ENCODE results near the gene KLF13.
A peak's percentile ranks its signal among the peaks of the same experiment; 100 is the strongest.

The KLF13 gene

DNA sequence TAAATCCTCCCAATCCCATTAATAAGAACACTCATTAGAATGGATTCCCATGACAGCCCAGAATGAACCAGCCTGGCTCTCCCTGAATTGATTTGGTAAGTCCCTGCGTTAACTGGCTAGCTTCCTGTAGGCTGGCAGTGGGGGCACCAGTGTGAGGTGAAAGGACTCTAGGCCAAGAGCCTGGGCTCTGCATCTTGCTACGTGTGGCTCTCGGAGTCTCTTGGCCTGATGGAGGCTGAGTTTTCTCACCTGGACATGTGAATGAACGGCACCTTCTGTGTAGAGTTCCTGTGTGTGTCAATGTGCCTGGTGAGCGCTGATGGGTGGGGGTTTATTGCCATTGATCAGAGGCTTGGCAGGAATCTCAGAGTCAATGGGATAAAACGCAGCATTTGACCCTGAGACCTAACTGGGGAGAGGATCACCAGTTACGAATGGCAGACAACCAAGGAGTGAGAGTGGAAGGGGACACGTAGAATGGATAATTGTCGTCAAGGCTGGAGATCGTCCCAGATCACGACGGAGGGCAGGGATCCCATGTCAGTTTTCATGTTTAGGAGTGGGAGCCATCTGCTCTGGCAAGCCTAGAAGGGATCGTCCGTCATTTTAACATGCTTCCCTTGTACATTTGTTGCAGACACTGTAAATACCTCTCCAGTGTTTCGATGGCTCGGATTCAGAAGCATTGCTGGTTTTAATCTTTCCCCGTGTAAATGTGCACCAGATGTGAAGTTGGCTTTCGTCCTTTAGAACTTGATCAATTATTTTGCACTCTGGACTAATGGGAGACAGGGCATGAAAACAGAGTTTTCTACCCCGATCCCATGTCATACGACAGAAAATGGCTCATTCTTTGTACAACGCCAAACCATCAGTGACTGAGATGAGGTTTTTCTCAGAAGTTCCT, 9.0 kb upstream of the KLF13 start:
- DNase-seq, result no peak

DNA sequence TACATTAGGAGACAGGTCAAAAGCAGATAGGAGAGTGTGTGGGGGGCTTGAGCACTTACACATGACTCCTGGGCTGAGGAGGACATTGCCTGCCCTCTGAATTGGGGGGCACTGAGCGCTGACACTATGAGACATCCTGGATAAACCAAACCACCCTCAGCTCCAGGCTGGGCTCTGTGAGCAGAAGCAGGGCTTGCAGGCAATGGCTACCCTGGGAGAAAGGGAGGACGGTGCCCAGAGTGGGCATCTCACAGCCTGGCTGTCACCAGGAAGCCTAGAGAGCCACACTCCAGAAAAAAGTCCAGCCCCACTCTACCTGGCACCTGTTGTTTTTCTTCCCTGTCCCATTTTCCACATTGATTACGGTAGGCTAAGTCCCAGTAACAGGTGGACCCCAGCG, 8.2 kb upstream of the KLF13 start:
- DNase-seq, result no peak

DNA sequence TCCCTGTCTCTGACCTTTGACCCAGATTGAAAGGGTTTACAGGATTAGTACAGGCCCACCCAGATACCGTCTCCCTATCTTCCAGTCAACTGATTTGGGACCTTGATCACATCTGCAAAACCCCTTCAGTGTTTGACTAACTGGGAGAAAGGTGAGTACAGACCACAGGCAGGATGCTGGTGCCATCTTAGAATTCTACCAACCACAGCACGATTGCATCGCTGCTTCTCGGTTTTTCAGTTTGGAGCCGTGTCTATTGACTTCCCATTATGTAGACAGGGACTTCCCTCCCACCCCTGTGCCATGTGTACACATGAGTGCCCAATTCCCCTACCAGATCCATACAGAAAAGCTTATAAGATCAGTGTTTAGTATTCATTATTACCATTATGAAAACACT, 6.6 kb upstream of the KLF13 start:
- DNase-seq, result no peak

- DNase-seq, result no peak
These were observed 5.2 kb upstream of the KLF13 start for GRCh38 chr15:31321418-31321817.

GRCh38 chr15:31322504-31322903, 4.1 kb upstream of the KLF13 start:
- no peak for DNase-seq

- DNase-seq, result no peak
These were observed 3.0 kb upstream of the KLF13 start for GRCh38 chr15:31323627-31324026.

DNA sequence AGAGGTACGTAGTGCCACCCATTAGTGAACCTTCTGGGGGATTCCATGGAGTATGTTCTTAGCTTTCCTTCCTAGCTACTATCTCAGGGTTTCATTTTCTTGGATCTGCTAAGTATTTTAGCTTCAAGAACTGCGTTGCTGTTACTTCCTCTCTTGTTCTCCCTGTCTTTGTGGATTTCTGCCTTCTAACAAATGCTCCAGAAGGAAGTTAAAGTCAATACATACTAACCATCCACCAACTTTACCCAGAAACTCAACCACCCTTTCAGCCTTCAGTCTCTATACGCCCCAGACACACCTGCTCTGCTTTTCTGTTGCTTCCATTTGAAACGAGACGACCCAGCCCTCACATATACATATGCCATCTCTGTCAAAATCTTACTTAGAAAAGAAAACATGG, 2.4 kb upstream of the KLF13 start:
- DNase-seq, result no peak

DNA sequence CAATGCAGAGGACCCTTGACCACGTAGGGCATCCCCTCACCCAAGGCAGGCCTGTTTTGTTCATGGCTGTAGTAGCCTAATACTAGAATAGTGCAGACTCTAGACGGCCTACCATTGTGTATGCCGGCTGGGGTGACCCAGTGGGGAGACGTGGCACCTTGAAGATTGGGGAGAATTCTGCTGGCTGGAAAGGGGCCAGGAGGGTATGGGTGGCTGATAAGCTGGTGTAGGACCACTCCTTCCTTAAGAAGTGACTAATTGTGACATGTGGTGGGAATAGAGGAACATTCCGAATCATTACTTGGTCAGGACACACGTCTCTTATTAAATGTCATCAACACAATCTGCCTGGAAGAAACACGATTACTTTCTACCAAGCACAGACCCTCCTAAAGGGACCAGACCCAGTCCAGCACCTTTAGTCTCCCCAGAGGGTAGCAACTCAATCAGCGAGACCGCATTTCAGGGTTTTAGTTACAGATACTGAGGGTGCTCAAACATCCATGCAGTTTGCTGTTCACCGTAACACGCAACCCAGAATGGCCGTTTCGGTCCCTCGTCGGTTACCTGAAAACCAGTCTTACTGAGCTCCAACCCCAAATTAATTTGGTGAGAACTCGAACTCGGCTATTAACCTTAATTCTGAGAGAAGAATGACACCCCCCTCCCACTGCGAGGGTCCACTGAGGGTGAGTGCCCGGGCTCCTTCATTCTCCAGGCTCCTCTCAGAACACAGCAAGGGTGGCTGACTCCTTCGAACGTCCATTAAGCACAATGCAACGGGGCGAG, 1.6 kb upstream of the KLF13 start:
- no peak for DNase-seq

DNA sequence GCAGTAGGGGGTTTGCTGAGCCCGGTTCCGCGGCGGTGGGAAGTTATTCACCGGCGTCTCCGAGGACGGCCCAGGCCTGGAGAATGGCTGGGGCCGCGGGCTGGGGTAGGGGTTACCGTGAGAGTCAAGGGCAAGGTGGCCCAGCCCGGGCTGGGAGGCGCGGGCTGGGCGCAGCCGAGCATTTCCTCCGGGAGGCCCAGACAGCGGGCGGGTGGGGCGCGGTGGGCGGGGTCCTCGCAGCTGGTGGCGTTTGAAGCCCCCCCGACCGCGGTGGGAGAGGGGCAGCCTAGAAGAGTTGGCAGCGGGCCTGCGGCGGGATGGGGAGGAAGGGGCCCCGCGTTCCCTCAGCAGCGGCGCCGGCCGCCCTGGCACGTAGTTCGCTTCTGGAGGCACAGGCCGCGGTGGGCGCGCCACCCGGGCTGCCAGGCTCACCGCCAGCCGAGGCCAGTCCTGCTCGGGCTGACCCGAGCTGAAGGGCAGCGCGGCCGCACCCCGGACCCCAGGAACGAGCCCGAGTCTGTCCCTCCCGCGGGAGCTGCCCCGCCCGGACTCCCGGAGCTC, 960 bp upstream of the KLF13 start:
- peak; percentile 58 for DNase-seq

DNA sequence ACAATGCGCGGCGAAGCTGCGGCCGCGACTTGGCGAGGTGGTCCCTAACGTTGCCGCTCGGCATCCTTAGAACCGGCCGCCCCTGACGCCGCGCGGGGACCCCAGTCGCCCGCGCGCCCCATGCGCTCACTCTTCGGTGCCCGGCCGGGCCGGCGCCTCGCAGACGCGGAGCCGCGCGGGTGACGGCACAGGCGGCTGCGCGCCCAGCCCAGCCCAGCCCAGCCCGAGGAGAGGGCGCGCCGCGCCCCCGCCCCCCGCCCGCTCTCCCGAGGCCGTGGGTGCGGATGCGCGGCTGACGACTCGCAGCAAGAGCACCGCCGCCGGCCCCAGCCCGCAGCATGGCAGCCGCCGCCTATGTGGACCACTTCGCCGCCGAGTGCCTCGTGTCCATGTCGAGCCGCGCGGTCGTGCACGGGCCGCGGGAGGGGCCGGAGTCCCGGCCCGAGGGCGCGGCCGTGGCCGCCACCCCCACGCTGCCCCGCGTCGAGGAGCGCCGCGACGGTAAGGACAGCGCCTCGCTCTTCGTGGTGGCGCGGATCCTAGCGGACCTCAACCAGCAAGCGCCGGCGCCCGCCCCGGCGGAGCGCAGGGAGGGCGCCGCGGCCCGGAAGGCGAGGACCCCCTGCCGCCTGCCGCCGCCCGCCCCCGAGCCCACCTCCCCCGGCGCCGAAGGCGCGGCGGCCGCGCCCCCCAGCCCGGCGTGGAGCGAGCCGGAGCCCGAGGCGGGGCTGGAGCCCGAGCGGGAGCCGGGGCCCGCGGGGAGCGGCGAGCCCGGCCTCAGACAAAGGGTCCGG, 437 bp downstream of the KLF13 start:
- peak; percentile 72 for DNase-seq

GRCh38 chr15:31327669-31328427, 1.2 kb downstream of the KLF13 start:
- DNase-seq, result peak; percentile 72

- DNase-seq, result peak; percentile 89
These were observed 1.9 kb downstream of the KLF13 start for GRCh38 chr15:31328428-31328968.

- DNase-seq, result peak; percentile 44
These were observed 2.5 kb downstream of the KLF13 start for GRCh38 chr15:31328969-31329639.

DNA sequence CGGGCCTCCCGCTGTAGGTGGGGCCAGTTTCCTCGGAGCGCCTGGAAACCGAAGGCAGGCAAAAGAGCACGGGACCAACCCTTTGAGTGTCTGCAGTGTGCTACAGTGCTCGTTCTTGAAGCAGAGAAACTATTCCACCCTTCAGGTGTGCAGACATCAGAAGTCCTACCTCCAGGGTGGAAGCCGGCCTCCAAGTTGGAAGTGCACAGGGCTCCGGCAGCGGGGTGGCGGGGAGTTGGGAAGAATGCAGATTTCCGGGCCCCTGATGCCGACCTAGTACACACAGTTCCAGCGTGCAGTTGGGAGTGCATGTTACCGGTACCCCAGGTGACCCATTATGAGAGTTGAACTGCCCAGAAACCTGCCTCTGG, 3.0 kb downstream of the KLF13 start:
- no peak for DNase-seq

GRCh38 chr15:31330111-31330785, 3.6 kb downstream of the KLF13 start:
- no peak for DNase-seq

- no peak for DNase-seq
These were observed 4.2 kb downstream of the KLF13 start for GRCh38 chr15:31330836-31331235.

- DNase-seq, result no peak
These were observed 4.8 kb downstream of the KLF13 start for GRCh38 chr15:31331389-31331788.

DNA sequence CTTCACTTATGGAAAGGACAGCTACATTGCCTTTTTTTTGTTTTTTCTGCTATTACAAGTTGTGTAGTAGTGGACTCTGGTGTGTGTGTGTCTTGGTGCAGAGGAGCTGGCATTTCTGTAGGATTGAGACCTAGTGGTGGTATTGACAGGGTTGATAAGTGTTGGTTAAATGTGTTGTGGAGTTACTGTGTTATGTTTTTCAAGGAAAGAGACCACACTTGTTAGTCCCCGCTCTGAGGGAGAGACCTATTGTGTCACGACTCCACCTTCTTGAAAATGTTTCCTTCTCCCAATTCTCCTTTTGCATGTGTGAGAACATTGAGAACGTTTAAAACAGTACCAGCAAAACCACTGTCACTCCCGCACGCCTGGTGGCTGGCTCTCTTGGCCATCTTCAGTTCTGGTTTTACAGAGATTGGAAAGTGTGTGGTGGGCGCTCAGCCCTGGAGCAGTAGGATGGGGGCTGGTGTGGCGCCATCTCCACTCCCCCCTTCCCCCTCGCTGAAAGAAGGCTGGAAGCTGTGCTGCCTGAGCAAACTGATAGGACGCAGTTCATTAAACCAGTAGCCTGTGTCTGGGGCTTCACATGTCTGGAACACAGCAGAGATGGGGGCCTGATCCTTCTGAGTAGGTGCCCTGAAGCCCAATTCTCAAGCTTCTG, 5.5 kb downstream of the KLF13 start:
- no peak for DNase-seq

DNA sequence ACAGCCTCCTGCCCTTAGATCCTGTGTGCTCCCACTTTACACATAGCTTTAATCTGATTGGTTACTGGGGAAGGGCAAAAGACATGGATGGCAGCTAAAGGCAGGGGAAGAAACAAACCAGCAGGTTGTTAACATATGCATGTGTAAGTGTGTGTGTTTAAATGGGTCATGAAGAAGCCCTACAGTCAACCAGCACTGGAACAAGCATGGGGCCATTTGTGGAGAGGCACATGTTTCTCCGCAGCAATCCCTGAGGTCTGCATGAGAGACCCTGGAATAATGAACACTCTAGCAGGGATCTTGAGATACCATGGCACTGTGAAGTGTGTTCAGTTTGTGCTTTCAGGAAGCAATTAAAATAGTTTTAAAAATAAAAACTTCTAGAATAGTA, 6.0 kb downstream of the KLF13 start:
- no peak for DNase-seq

GRCh38 chr15:31333119-31333518, 6.5 kb downstream of the KLF13 start:
- no peak for DNase-seq
